HCT116 (cell line): ENCODE data around the gene CNPY2. TPM values are rescaled to one million over a fixed set of nuclear protein-coding genes. Genes with fewer than 3 reads are reported as not detected.
A peak's percentile ranks its signal among the peaks of the same experiment; 100 is the strongest.
"Not testable (repeated sequence)": the region's sequence is repeated elsewhere in the genome, so short reads cannot be mapped to it uniquely, and the experiment has no call there.

ENCODE experiments used
- ATAC-seq: fragments of 200-7000 bp; cut with Tn5 transposase; 2 replicates; pipeline ENCODE4 v1.9.1; 2020; ENCODE audit warnings: mild to moderate bottlenecking, moderate library complexity
- BruUV-seq: library from RNA; stranded (reverse); fragments of 400-500 nt; replicated peaks from 2 replicates; lab custom pipeline; 2021; lab: Mats Ljungman, UMichigan
- CTCF ChIA-PET: fragments of 300-600 bp; sonication (Branson Sonifier 250); formaldehyde crosslinking; loops from one replicate; lab custom pipeline; 2021; ENCODE audit warnings: antibody characterized with exemption; lab: Charles Lee
- POLR2A ChIA-PET: fragments of 300-600, 350-600 bp; sonication (Branson Sonifier 250); formaldehyde crosslinking; loops from one replicate; lab custom pipeline; 2021; ENCODE audit warnings: antibody characterized with exemption; lab: Charles Lee
- RAD21 ChIA-PET, 2 experiments: fragments of 300-600 bp; sonication (Branson Sonifier 250); formaldehyde crosslinking; loops; one replicate each; lab custom pipeline; 2023; ENCODE audit warnings: low total read pairs in 2 of 2; ENCODE audit not compliant: uncharacterized antibody in 2 of 2, unreplicated experiment in 2 of 2, low non-redundant PET in 1 of 2; lab: Charles Lee
- DNase-seq: peaks from one replicate; pipeline ENCODE4 v3.0.0-alpha.2; 2010; ENCODE audit warnings: low read depth, low spot score
- H2AFZ ChIP-seq: fragments of 200-600 bp; shearing (Covaris generic), sonication (generic); 2 replicates; pipeline ENCODE4 v1.6.1; 2017; ENCODE audit warnings: low read depth, mixed run types, mixed read lengths, antibody characterized with exemption, low read length; ENCODE audit not compliant: poor library complexity, severe bottlenecking
- H3K27ac ChIP-seq: 2 replicates; pipeline ENCODE4 v1.5.1; 2012; ENCODE audit warnings: low read depth, low read length
- H3K27me3 ChIP-seq: fragments of 200-600 bp; sonication (generic); 2 replicates; pipeline ENCODE4 v1.6.1; 2016; ENCODE audit warnings: mixed run types, low read length, mixed read lengths; ENCODE audit not compliant: insufficient read depth
- H3K36me3 ChIP-seq, 2 experiments: fragments of 200-500 bp in 1 of 2; fragments of 200-600 bp in 1 of 2; sonication (Bioruptor generic) in 1 of 2; sonication (generic) in 1 of 2; 2 replicates each; pipeline versions ENCODE4 v1.5.1 to v1.6.1; 2014 to 2016; ENCODE audit warnings: low read length in 2 of 2, inconsistent platforms in 1 of 2, mixed read lengths in 1 of 2, mixed run types in 1 of 2; ENCODE audit not compliant: insufficient read depth in 2 of 2, control insufficient read depth in 1 of 2
- H3K4me1 ChIP-seq, 2 experiments: fragments of 200-600 bp in 1 of 2; sonication (generic) in 1 of 2; 2 replicates each; pipeline versions ENCODE4 v1.5.1 to v1.6.1; 2012 to 2017; ENCODE audit warnings: low read length in 2 of 2, inconsistent platforms in 1 of 2, mild to moderate bottlenecking in 1 of 2, mixed read lengths in 1 of 2, mixed run types in 1 of 2, moderate library complexity in 1 of 2; ENCODE audit not compliant: insufficient read depth in 2 of 2, control insufficient read depth in 1 of 2
- H3K4me2 ChIP-seq: fragments of 200-600 bp; sonication (generic); 2 replicates; pipeline ENCODE4 v1.6.1; 2017; ENCODE audit warnings: mixed run types, low read length, mixed read lengths
- H3K4me3 ChIP-seq, 2 experiments: fragments of 200-600 bp in 1 of 2; sonication (generic) in 1 of 2; replicated peaks in 1 of 2; 2 replicates each; pipeline ENCODE4 v1.5.1; 2011 to 2016; ENCODE audit warnings: low read length in 2 of 2, control low read depth in 1 of 2, low read depth in 1 of 2, mild to moderate bottlenecking in 1 of 2, mixed read lengths in 1 of 2, mixed run types in 1 of 2
- H3K79me2 ChIP-seq: fragments of 200-600 bp; sonication (generic); 2 replicates; pipeline ENCODE4 v1.6.1; 2017; ENCODE audit warnings: mild to moderate bottlenecking, mixed run types, low read length, moderate library complexity, mixed read lengths; ENCODE audit not compliant: insufficient read depth
- H3K9ac ChIP-seq: fragments of 200-600 bp; sonication (generic); 2 replicates; pipeline ENCODE4 v1.6.1; 2016; ENCODE audit warnings: low read length, mixed read lengths
- H3K9me2 ChIP-seq: fragments of 200-600 bp; sonication (generic), shearing (Covaris generic); 2 replicates; pipeline ENCODE4 v1.6.1; 2017; ENCODE audit warnings: mixed run types, mild to moderate bottlenecking, moderate library complexity; ENCODE audit not compliant: insufficient read depth
- H3K9me3 ChIP-seq, 2 experiments: fragments of 200-500 bp in 1 of 2; fragments of 200-600 bp in 1 of 2; sonication (Bioruptor generic) in 1 of 2; sonication (generic) in 1 of 2; 2 replicates each; pipeline ENCODE4 v1.6.1; 2014 to 2017; ENCODE audit warnings: low read length in 2 of 2, mixed read lengths in 2 of 2, inconsistent platforms in 1 of 2, low read depth in 1 of 2, mild to moderate bottlenecking in 1 of 2, mixed run types in 1 of 2, moderate library complexity in 1 of 2; ENCODE audit not compliant: control insufficient read depth in 1 of 2, insufficient read depth in 1 of 2
- H4K20me1 ChIP-seq: fragments of 200-600 bp; sonication (generic), shearing (Covaris generic); 2 replicates; pipeline ENCODE4 v1.6.1; 2017; ENCODE audit warnings: mixed run types, mild to moderate bottlenecking, moderate library complexity; ENCODE audit not compliant: insufficient read depth
- CBX3 ChIP-seq: IDR thresholded peaks from 2 replicates; pipeline ENCODE4 v1.6.1; 2012; ENCODE audit warnings: low read depth
- JUND ChIP-seq: IDR thresholded peaks from 2 replicates; pipeline ENCODE4 v1.6.1; 2012
- RAD21 ChIP-seq: IDR thresholded peaks from 2 replicates; pipeline ENCODE4 v1.6.1; 2012; ENCODE audit warnings: low read depth, mild to moderate bottlenecking
- SIN3A ChIP-seq: IDR thresholded peaks from 2 replicates; pipeline ENCODE4 v1.6.1; 2012; ENCODE audit warnings: low read depth
- SP1 ChIP-seq: IDR thresholded peaks from 2 replicates; pipeline ENCODE4 v1.6.1; 2012; ENCODE audit warnings: low read depth
- SRF ChIP-seq: IDR thresholded peaks from 2 replicates; pipeline ENCODE4 v1.6.1; 2012; ENCODE audit warnings: low read depth
- YY1 ChIP-seq: IDR thresholded peaks from 2 replicates; pipeline ENCODE4 v1.6.1; 2011; ENCODE audit warnings: low read length, low read depth, moderate library complexity, mild to moderate bottlenecking; ENCODE audit not compliant: insufficient replicate concordance; ENCODE audit errors: extremely low read depth
- intact Hi-C: fragments of 100-400 bp; cut with micrococcal nuclease; formaldehyde crosslinking; loops from 2 replicates; pipeline ENCODE4 v1.10.0; 2022
- total RNA-seq: library from RNA; stranded (reverse); gene quantifications from one replicate; pipeline ENCODE4 v1.2.1, GENCODE V29; 2021; ENCODE audit not compliant: unreplicated experiment
- TF ChIP-seq, protein P1 (sequence below): IDR thresholded peaks from 2 replicates; pipeline ENCODE4 v1.6.1; 2011; ENCODE audit warnings: mild to moderate bottlenecking, low read length, moderate library complexity; ENCODE audit not compliant: insufficient replicate concordance; ENCODE audit errors: extremely low read depth

CNPY2 gene
- total RNA-seq, 1 experiment from 2014 or later: 109 TPM

DNA sequence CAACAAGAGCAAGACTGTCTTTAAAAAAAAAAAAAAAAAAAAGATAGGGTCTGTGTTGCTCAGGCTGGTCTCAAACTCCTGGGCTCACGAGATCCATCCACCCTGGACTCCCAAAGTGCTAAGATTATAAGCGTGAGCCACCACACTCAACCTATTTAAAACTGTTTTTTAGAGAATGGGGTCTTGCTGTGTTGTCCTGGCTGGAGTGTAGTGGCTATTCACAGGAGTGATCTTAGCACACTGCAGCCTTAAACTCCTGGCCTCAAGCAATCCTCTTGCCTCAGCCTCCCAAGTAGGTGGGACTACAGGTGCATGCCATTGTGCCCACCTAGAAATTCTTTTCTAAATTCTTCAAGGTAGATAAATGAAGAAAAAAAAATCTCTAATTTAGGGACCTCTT, 41.5 kb downstream of the CNPY2 start:
- no peak for ATAC-seq
- ChIA-PET POLR2A (no interaction called here), CTCF (no interaction called here), RAD21 (no interaction called here)
- BruUV-seq: no TSS peak
- Histone ChIP-seq H4K20me1 (no peaks in the 10 kb centered on the region), H3K9me2 (no peaks in the 10 kb centered on the region), H3K27me3 (no peaks in the 10 kb centered on the region), H3K9ac (no peak overlapping the region), H3K4me3 (no peak overlapping the region), H3K79me2 (no peaks in the 10 kb centered on the region), H3K4me2 (no peak overlapping the region), H2AFZ (no peak overlapping the region), H3K9me3 (no peaks in the 10 kb centered on the region), H3K36me3 (peaks cover 42 to 64% of the 10 kb centered on the region in 2 experiments), H3K4me1 (no peaks in the 10 kb centered on the region), H3K27ac (no peak overlapping the region)
- intact Hi-C loops: no loop called here
- no peak for DNase-seq
- TF ChIP-seq JUND (no peak), RAD21 (no peak), SIN3A (no peak), CBX3 (no peak), SP1 (no peak), YY1 (no peak), SRF (no peak)
- TF ChIP-seq, protein P1, sequence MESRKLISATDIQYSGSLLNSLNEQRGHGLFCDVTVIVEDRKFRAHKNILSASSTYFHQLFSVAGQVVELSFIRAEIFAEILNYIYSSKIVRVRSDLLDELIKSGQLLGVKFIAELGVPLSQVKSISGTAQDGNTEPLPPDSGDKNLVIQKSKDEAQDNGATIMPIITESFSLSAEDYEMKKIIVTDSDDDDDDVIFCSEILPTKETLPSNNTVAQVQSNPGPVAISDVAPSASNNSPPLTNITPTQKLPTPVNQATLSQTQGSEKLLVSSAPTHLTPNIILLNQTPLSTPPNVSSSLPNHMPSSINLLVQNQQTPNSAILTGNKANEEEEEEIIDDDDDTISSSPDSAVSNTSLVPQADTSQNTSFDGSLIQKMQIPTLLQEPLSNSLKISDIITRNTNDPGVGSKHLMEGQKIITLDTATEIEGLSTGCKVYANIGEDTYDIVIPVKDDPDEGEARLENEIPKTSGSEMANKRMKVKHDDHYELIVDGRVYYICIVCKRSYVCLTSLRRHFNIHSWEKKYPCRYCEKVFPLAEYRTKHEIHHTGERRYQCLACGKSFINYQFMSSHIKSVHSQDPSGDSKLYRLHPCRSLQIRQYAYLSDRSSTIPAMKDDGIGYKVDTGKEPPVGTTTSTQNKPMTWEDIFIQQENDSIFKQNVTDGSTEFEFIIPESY: no peak

DNA sequence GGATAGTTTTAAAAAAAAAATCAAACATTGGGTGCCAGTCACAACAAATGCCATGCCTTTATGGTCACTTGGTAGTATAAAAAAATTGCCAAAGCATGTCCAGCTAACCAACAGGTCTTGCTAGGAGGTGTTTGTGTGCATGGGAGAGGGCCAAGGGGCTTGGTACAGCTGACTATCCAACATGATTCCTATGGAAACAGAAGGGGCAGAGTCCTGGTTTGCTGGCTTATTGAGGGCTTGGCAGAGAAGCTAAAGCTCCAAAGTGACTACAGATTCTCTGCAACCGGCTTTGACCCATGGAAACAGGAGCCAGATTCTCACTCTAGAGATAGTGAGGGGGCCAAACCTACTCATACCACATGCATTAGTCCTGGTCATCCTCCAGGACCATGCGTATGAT, 43.3 kb downstream of the CNPY2 start:
- ATAC-seq, H4K20me1 ChIP-seq, H3K4me3 ChIP-seq, H3K79me2 ChIP-seq, POLR2A ChIA-PET, DNase-seq, H3K9me2 ChIP-seq, intact Hi-C loops, H3K27me3 ChIP-seq, RAD21 ChIA-PET, H3K9me3 ChIP-seq, H2AFZ ChIP-seq, H3K27ac ChIP-seq, CTCF ChIA-PET, H3K4me2 ChIP-seq, H3K9ac ChIP-seq, H3K4me1 ChIP-seq: not testable (repeated sequence)
- TSS peak; percentile 62 for BruUV-seq
- H3K36me3 ChIP-seq: peaks cover 32 to 55% of the 10 kb centered on the region in 2 experiments
